Activated CD4-positive, alpha-beta T cell treated with anti-CD3 and anti-CD28 coated beads, Interleukin-2, Interleukin-4, amounts not matched to agents 100 ng/mL and 50 ng/mL, durations not matched to agents 16 hours and 8 hours (primary cell): Measurements from ENCODE around the gene CASQ1.

Experiments
- DNase-seq: peaks from one replicate; pipeline ENCODE4 v3.0.0-alpha.2; 2020; ENCODE audit warnings: low spot score

Gene CASQ1

GRCh38 chr1:160205242-160206035, 15.1 kb downstream of the CASQ1 start, which contains the start of gene PEA15:
TSS of gene PEA15 (plus strand) at chr1:160205384. CDS start at chr1:160211545, 6,161 bp downstream.
- DNase-seq = peak; percentile 70

- peak; percentile 43 for DNase-seq
Measured at GRCh38 chr1:160206036-160206389, 15.6 kb downstream of the CASQ1 start.

GRCh38 chr1:160206421-160207117, 16.2 kb downstream of the CASQ1 start:
- no peak for DNase-seq

- DNase-seq = no peak
Measured at GRCh38 chr1:160207118-160207650, 16.8 kb downstream of the CASQ1 start.

GRCh38 chr1:160207771-160208556, 17.6 kb downstream of the CASQ1 start:
- DNase-seq = no peak

- DNase-seq = no peak
Measured at GRCh38 chr1:160208557-160209320, 18.4 kb downstream of the CASQ1 start.

GRCh38 chr1:160209321-160210046, 19.1 kb downstream of the CASQ1 start:
- no peak for DNase-seq

GRCh38 chr1:160210561-160210960, 20.2 kb downstream of the CASQ1 start:
- DNase-seq = no peak

GRCh38 chr1:160211046-160211790, 20.8 kb downstream of the CASQ1 start:
- DNase-seq = no peak

- DNase-seq = no peak
Measured at GRCh38 chr1:160214481-160215140, 24.2 kb downstream of the CASQ1 start.

GRCh38 chr1:160216301-160216700, 25.9 kb downstream of the CASQ1 start:
- no peak for DNase-seq

GRCh38 chr1:160217481-160218051, 27.2 kb downstream of the CASQ1 start:
- no peak for DNase-seq

GRCh38 chr1:160219062-160219929, 28.9 kb downstream of the CASQ1 start:
- DNase-seq = no peak

- no peak for DNase-seq
Measured at GRCh38 chr1:160220301-160220700, 29.9 kb downstream of the CASQ1 start.

- no peak for DNase-seq
Measured at GRCh38 chr1:160221089-160221488, 30.7 kb downstream of the CASQ1 start.

GRCh38 chr1:160222546-160222945, 32.2 kb downstream of the CASQ1 start:
- no peak for DNase-seq

- DNase-seq = no peak
Measured at GRCh38 chr1:160224606-160225005, 34.2 kb downstream of the CASQ1 start.

GRCh38 chr1:160225345-160225744, 35.0 kb downstream of the CASQ1 start:
- no peak for DNase-seq
